HepG2 (cell line): Measurements from ENCODE around the gene TMEM106B. TPM values are rescaled to one million over a fixed set of nuclear protein-coding genes. Genes with fewer than 3 reads are reported as not detected.

Experiments
- AGO2 ChIP-seq: fragments of 200-400 bp; formaldehyde crosslinking; optimal IDR thresholded peaks from 2 replicates; pipeline ENCODE3; 2017; ENCODE audit warnings: mild to moderate bottlenecking, low read depth, low read length, moderate library complexity
- ATAD3A ChIP-seq: sonication (generic); formaldehyde crosslinking; IDR thresholded peaks from 2 replicates; pipeline ENCODE4 v1.4.0; 2020; ENCODE audit warnings: missing genetic modification reagents
- GATAD1 ChIP-seq: IDR thresholded peaks from 2 replicates; pipeline ENCODE4 v1.6.1; 2016; ENCODE audit warnings: missing genetic modification reagents, missing compliant biosample characterization
- MTF1 ChIP-seq: sonication (generic); formaldehyde crosslinking; IDR thresholded peaks from 2 replicates; pipeline ENCODE4 v1.5.0; 2020; ENCODE audit warnings: missing genetic modification reagents
- NBN ChIP-seq: fragments of 450-650 bp; conservative IDR thresholded peaks from 2 replicates; pipeline ENCODE4 v1.6.1; 2017
- NCOR1 ChIP-seq: fragments of 200-600 bp; sonication (generic); IDR thresholded peaks from 2 replicates; pipeline ENCODE4 v1.7.0; 2017; ENCODE audit warnings: antibody characterized with exemption, low read length, borderline replicate concordance
- SPEN ChIP-seq: sonication (generic); formaldehyde crosslinking; IDR thresholded peaks from 2 replicates; pipeline ENCODE4 v1.5.1; 2020; ENCODE audit warnings: low read depth, mild to moderate bottlenecking, missing genetic modification reagents
- ZFP82 ChIP-seq: sonication (generic); formaldehyde crosslinking; IDR thresholded peaks from 2 replicates; pipeline ENCODE4 v1.5.1; 2020; ENCODE audit warnings: mild to moderate bottlenecking, missing genetic modification reagents, borderline replicate concordance
- ZNF331 ChIP-seq: sonication (generic); formaldehyde crosslinking; IDR thresholded peaks from 2 replicates; pipeline ENCODE4 v1.4.0; 2020; ENCODE audit warnings: missing genetic modification reagents
- ZNF468 ChIP-seq: sonication (generic); formaldehyde crosslinking; IDR thresholded peaks from 2 replicates; pipeline ENCODE4 v1.8.0; 2022; ENCODE audit warnings: mild to moderate bottlenecking, moderate library complexity, missing genetic modification reagents
- ZNF549 ChIP-seq: sonication (generic); formaldehyde crosslinking; IDR thresholded peaks from 2 replicates; pipeline ENCODE4 v1.5.0; 2020; ENCODE audit warnings: missing genetic modification reagents
- polyA plus RNA-seq, 8 experiments: library from polyadenylated mRNA; depleted of rRNA in 3 of 8; stranded (reverse) in 7 of 8; unstranded in 1 of 8; fragments of >200 nt; fragmentation: Illumina TruSeq in 4 of 8; extraction: Trizol in 4 of 8; gene quantifications; 2 replicates each; pipeline versions ENCODE4 v1.2.1 to v1.2.3, GENCODE V29; 2011 to 2016; ENCODE audit warnings: low read depth in 4 of 8, missing spikeins in 1 of 8, mixed read lengths in 1 of 8; ENCODE audit not compliant: insufficient read depth in 1 of 8
- total RNA-seq, 5 experiments: library from RNA; depleted of rRNA; stranded (reverse); fragments of >200 nt; fragmentation: Illumina TruSeq; extraction: Trizol; gene quantifications; 2 replicates each; pipeline ENCODE4 v1.2.3, GENCODE V29; 2016; ENCODE audit warnings: low read depth in 1 of 5
- TF ChIP-seq, protein P1 (sequence below): sonication (generic); formaldehyde crosslinking; conservative IDR thresholded peaks from 2 replicates; pipeline ENCODE4 v1.8.0; 2022; ENCODE audit warnings: missing genetic modification reagents
- TF ChIP-seq, protein P2 (sequence below): sonication (generic); formaldehyde crosslinking; IDR thresholded peaks from 2 replicates; pipeline ENCODE4 v1.5.1; 2020; ENCODE audit warnings: mild to moderate bottlenecking, missing genetic modification reagents, moderate library complexity
- TF ChIP-seq, protein P3 (sequence below): sonication (generic); formaldehyde crosslinking; IDR thresholded peaks from 2 replicates; pipeline ENCODE4 v1.4.0; 2020; ENCODE audit warnings: missing genetic modification reagents
- TF ChIP-seq, protein P4 (sequence below): sonication (generic); formaldehyde crosslinking; IDR thresholded peaks from 2 replicates; pipeline ENCODE4 v1.5.0; 2020; ENCODE audit warnings: mild to moderate bottlenecking, missing genetic modification reagents, moderate library complexity
- TF ChIP-seq, protein P5 (sequence below): sonication (generic); formaldehyde crosslinking; IDR thresholded peaks from 2 replicates; pipeline ENCODE4 v1.9.0; 2021; ENCODE audit warnings: missing genetic modification reagents, borderline replicate concordance
- TF ChIP-seq, protein P6 (sequence below): sonication (generic); formaldehyde crosslinking; IDR thresholded peaks from 2 replicates; pipeline ENCODE4 v1.4.0; 2020; ENCODE audit warnings: mild to moderate bottlenecking, low read depth, missing genetic modification reagents
- TF ChIP-seq, protein P7 (sequence below): sonication (generic); formaldehyde crosslinking; IDR thresholded peaks from 2 replicates; pipeline ENCODE4 v1.8.0; 2022; ENCODE audit warnings: mild to moderate bottlenecking, missing genetic modification reagents

Gene TMEM106B
- total and polyA plus RNA-seq, 2 of the 13 experiments (the other 11 are each of a cell fraction or from before 2014, with no cell fraction given) = 16.8 to 25.1 TPM

DNA sequence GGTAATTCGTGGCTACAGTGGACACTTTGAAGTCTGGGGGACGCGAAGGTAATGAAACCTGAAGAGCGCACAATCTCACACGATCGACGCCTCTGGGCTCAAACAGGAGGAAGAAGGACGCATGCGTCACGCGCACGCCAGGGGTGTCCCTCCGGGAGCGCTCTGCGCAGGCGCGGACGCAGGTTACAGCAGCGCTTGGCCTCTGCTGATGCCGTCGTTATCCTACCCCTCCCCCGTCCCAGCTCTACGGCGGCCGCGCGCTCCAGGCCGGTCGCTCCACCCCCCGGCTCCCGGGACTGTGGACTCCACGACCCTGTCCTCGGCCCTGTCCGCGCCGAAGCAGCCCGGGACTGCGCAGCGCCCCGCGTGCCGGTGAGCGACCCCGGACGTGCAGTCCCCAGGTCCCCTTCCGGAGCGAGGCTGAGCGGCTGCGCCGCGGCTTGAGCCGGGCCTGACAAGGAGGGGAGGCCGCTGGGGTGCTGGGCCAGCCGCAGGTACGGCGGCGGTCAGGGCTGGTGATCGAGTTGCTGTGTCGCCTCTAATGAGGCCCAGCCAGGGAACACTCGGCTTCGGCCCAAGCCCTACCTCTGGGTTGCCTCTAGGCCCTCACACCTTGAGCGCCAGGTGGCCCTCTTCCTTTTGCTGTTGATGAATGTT, at the start of gene TMEM106B (continued):
- TF ChIP-seq, protein P1, sequence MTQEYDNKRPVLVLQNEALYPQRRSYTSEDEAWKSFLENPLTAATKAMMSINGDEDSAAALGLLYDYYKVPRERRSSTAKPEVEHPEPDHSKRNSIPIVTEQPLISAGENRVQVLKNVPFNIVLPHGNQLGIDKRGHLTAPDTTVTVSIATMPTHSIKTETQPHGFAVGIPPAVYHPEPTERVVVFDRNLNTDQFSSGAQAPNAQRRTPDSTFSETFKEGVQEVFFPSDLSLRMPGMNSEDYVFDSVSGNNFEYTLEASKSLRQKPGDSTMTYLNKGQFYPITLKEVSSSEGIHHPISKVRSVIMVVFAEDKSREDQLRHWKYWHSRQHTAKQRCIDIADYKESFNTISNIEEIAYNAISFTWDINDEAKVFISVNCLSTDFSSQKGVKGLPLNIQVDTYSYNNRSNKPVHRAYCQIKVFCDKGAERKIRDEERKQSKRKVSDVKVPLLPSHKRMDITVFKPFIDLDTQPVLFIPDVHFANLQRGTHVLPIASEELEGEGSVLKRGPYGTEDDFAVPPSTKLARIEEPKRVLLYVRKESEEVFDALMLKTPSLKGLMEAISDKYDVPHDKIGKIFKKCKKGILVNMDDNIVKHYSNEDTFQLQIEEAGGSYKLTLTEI (CRISPR knock-in tag) = 0 out of 2 replicates have a peak, but pooled peaks have one; percentile 40
- TF ChIP-seq AGO2 = peak; percentile 68
- TF ChIP-seq, protein P2, sequence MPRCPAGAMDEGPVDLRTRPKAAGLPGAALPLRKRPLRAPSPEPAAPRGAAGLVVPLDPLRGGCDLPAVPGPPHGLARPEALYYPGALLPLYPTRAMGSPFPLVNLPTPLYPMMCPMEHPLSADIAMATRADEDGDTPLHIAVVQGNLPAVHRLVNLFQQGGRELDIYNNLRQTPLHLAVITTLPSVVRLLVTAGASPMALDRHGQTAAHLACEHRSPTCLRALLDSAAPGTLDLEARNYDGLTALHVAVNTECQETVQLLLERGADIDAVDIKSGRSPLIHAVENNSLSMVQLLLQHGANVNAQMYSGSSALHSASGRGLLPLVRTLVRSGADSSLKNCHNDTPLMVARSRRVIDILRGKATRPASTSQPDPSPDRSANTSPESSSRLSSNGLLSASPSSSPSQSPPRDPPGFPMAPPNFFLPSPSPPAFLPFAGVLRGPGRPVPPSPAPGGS = peak; percentile 99
- TF ChIP-seq, protein P3, sequence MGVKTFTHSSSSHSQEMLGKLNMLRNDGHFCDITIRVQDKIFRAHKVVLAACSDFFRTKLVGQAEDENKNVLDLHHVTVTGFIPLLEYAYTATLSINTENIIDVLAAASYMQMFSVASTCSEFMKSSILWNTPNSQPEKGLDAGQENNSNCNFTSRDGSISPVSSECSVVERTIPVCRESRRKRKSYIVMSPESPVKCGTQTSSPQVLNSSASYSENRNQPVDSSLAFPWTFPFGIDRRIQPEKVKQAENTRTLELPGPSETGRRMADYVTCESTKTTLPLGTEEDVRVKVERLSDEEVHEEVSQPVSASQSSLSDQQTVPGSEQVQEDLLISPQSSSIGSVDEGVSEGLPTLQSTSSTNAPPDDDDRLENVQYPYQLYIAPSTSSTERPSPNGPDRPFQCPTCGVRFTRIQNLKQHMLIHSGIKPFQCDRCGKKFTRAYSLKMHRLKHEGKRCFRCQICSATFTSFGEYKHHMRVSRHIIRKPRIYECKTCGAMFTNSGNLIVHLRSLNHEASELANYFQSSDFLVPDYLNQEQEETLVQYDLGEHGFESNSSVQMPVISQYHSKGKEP (CRISPR knock-in tag) = no peak; the same call in 1 of the 2 replicates
- TF ChIP-seq, protein P4, sequence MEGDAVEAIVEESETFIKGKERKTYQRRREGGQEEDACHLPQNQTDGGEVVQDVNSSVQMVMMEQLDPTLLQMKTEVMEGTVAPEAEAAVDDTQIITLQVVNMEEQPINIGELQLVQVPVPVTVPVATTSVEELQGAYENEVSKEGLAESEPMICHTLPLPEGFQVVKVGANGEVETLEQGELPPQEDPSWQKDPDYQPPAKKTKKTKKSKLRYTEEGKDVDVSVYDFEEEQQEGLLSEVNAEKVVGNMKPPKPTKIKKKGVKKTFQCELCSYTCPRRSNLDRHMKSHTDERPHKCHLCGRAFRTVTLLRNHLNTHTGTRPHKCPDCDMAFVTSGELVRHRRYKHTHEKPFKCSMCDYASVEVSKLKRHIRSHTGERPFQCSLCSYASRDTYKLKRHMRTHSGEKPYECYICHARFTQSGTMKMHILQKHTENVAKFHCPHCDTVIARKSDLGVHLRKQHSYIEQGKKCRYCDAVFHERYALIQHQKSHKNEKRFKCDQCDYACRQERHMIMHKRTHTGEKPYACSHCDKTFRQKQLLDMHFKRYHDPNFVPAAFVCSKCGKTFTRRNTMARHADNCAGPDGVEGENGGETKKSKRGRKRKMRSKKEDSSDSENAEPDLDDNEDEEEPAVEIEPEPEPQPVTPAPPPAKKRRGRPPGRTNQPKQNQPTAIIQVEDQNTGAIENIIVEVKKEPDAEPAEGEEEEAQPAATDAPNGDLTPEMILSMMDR (CRISPR knock-in tag) = peak; percentile 65
- TF ChIP-seq, protein P5, sequence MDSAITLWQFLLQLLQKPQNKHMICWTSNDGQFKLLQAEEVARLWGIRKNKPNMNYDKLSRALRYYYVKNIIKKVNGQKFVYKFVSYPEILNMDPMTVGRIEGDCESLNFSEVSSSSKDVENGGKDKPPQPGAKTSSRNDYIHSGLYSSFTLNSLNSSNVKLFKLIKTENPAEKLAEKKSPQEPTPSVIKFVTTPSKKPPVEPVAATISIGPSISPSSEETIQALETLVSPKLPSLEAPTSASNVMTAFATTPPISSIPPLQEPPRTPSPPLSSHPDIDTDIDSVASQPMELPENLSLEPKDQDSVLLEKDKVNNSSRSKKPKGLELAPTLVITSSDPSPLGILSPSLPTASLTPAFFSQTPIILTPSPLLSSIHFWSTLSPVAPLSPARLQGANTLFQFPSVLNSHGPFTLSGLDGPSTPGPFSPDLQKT (CRISPR knock-in tag) = no peak
- TF ChIP-seq, protein P6, sequence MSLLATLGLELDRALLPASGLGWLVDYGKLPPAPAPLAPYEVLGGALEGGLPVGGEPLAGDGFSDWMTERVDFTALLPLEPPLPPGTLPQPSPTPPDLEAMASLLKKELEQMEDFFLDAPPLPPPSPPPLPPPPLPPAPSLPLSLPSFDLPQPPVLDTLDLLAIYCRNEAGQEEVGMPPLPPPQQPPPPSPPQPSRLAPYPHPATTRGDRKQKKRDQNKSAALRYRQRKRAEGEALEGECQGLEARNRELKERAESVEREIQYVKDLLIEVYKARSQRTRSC (CRISPR knock-in tag) = peak; percentile 96
- peak; percentile 77 for TF ChIP-seq ZNF331 (CRISPR knock-in tag)
- no peak for TF ChIP-seq NBN
- TF ChIP-seq ZNF549 (CRISPR knock-in tag) = peak; percentile 86; the same call in 1 of the 2 replicates
- no peak for TF ChIP-seq ZNF468 (CRISPR knock-in tag)
- TF ChIP-seq, protein P7, sequence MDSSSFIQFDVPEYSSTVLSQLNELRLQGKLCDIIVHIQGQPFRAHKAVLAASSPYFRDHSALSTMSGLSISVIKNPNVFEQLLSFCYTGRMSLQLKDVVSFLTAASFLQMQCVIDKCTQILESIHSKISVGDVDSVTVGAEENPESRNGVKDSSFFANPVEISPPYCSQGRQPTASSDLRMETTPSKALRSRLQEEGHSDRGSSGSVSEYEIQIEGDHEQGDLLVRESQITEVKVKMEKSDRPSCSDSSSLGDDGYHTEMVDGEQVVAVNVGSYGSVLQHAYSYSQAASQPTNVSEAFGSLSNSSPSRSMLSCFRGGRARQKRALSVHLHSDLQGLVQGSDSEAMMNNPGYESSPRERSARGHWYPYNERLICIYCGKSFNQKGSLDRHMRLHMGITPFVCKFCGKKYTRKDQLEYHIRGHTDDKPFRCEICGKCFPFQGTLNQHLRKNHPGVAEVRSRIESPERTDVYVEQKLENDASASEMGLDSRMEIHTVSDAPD (CRISPR knock-in tag) = peak; percentile 84
- TF ChIP-seq SPEN (CRISPR knock-in tag) = peak; percentile 98
- TF ChIP-seq ZFP82 (CRISPR knock-in tag) = peak; percentile 99; the same call in 1 of the 2 replicates
- TF ChIP-seq NCOR1 = no peak
- TF ChIP-seq ATAD3A (CRISPR knock-in tag) = 0 out of 2 replicates have a peak, but pooled peaks have one; percentile 48
- TF ChIP-seq GATAD1 (CRISPR knock-in tag) = peak; percentile 82
- peak; percentile 91; the same call in 1 of the 2 replicates for TF ChIP-seq MTF1 (CRISPR knock-in tag)
